AG09309 (cell line): Measurements from ENCODE around the gene RIMKLA.

Source experiments
- DNase-seq: peaks from one replicate; pipeline ENCODE4 v3.0.0-alpha.2; 2010; ENCODE audit warnings: low read depth
- H3K4me3 ChIP-seq: 2 replicates; pipeline ENCODE4 v1.5.1; 2011; ENCODE audit warnings: mild to moderate bottlenecking, low read depth, low read length, moderate library complexity; ENCODE audit not compliant: control insufficient read depth
- CTCF ChIP-seq: IDR thresholded peaks from 2 replicates; pipeline ENCODE4 v1.5.1; 2011; ENCODE audit warnings: mild to moderate bottlenecking, low read depth, low read length, inconsistent platforms; ENCODE audit not compliant: insufficient read depth, control insufficient read depth; ENCODE audit errors: missing control alignments

Gene RIMKLA

GRCh38 chr1:42424201-42424600 lies 43.6 kb downstream of the RIMKLA start:
- DNase-seq, result no peak
- no peak overlapping the region for H3K4me3 ChIP-seq
- no peak for TF ChIP-seq CTCF

- TF ChIP-seq CTCF, result no peak
- H3K4me3 ChIP-seq, result no peak overlapping the region
- DNase-seq, result no peak
These were observed 46.6 kb downstream of the RIMKLA start for GRCh38 chr1:42427240-42427639.

- no peak for DNase-seq
- no peak for TF ChIP-seq CTCF
These were observed 49.0 kb downstream of the RIMKLA start for GRCh38 chr1:42429603-42430002.

GRCh38 chr1:42430286-42431135 lies 49.9 kb downstream of the RIMKLA start:
- H3K4me3 ChIP-seq, result no peak overlapping the region
- no peak for TF ChIP-seq CTCF
- no peak for DNase-seq

More at GRCh38 chr1:42429603-42430002, 49.0 kb downstream of the RIMKLA start:
- H3K4me3 ChIP-seq, result no peak overlapping the region

GRCh38 chr1:42431514-42431913 lies 50.9 kb downstream of the RIMKLA start:
- no peak for TF ChIP-seq CTCF
- no peak overlapping the region for H3K4me3 ChIP-seq
- DNase-seq, result no peak

GRCh38 chr1:42432714-42433113 lies 52.1 kb downstream of the RIMKLA start:
- no peak for DNase-seq
- no peak overlapping the region for H3K4me3 ChIP-seq
- no peak for TF ChIP-seq CTCF
